DND-41 (cell line): ENCODE data around the gene HYKK.

Experiments
- CTCF ChIP-seq: IDR thresholded peaks from 2 replicates; pipeline ENCODE4 v1.5.1; 2012; ENCODE audit warnings: borderline replicate concordance, low read length, moderate library complexity, mild to moderate bottlenecking; ENCODE audit not compliant: poor library complexity, severe bottlenecking; ENCODE audit errors: extremely low read depth
- EZH2 ChIP-seq: IDR thresholded peaks from 3 replicates; pipeline ENCODE4 v1.6.1; 2012; ENCODE audit warnings: borderline replicate concordance, low read depth, mild to moderate bottlenecking, moderate library complexity, low read length, inconsistent platforms; ENCODE audit not compliant: severe bottlenecking

- TF ChIP-seq CTCF (no peak), EZH2 (no peak)
Measured at GRCh38 chr15:78502641-78503040, 4.7 kb upstream of the HYKK start.
